ENCODE measurements around the gene NOXO1. TPM values are rescaled to one million over a fixed set of nuclear protein-coding genes. Genes with fewer than 3 reads are reported as not detected.

NOXO1 gene
- polyA plus RNA-seq, 2 donors, result 2.7 to 9.3 TPM

- WGBS, 2 donors, result 74 to 80% methylated on average over 34 of the region's 34 CpGs
- no peaks in the 10 kb centered on the region for H3K27me3 ChIP-seq (ENCODE audit: control insufficient read depth in 1 of 2, insufficient read depth in 2 of 2, low read length in 2 of 2)
- no peaks in the 10 kb centered on the region for H3K9me3 ChIP-seq (ENCODE audit: control insufficient read depth in 2 of 2, insufficient read depth in 1 of 2, low read depth in 1 of 2, low read length in 1 of 2)
- H3K4me3 ChIP-seq (ENCODE audit: low read depth in 1 of 2, low read length in 2 of 2), result no peak overlapping the region
- peaks cover 12 to 52% of the 10 kb centered on the region in 2 donors for H3K36me3 ChIP-seq (ENCODE audit: control insufficient read depth in 2 of 2, insufficient read depth in 2 of 2, low read length in 1 of 2)
- no peak overlapping the region for H3K27ac ChIP-seq (ENCODE audit: low read depth in 2 of 2, low read length in 1 of 2)
- H3K4me1 ChIP-seq (ENCODE audit: control insufficient read depth in 2 of 2, insufficient read depth in 2 of 2, low read length in 1 of 2), result peaks cover 16 to 41% of the 10 kb centered on the region in 2 donors
These were observed 23.7 kb upstream of the NOXO1 start for GRCh38 chr16:2004795-2005517.

GRCh38 chr16:2003827-2004641, 22.8 kb upstream of the NOXO1 start:
- H3K9me3 ChIP-seq (ENCODE audit: control insufficient read depth in 2 of 2, insufficient read depth in 1 of 2, low read depth in 1 of 2, low read length in 1 of 2), result no peaks in the 10 kb centered on the region
- peaks cover 16 to 43% of the 10 kb centered on the region in 2 donors for H3K4me1 ChIP-seq (ENCODE audit: control insufficient read depth in 2 of 2, insufficient read depth in 2 of 2, low read length in 1 of 2)
- peaks cover 15 to 61% of the 10 kb centered on the region in 2 donors for H3K36me3 ChIP-seq (ENCODE audit: control insufficient read depth in 2 of 2, insufficient read depth in 2 of 2, low read length in 1 of 2)
- 32 to 37% methylated on average over 30 to 36 of the region's 36 CpGs for WGBS, 2 donors
- peak overlapping the region in 1 of 2 donors; percentile 16 for H3K27ac ChIP-seq (ENCODE audit: low read depth in 2 of 2, low read length in 1 of 2)
- H3K4me3 ChIP-seq (ENCODE audit: low read depth in 1 of 2, low read length in 2 of 2), result no peak overlapping the region
- no peaks in the 10 kb centered on the region for H3K27me3 ChIP-seq (ENCODE audit: control insufficient read depth in 1 of 2, insufficient read depth in 2 of 2, low read length in 2 of 2)

- Histone ChIP-seq H3K27me3 (ENCODE audit: control insufficient read depth in 1 of 2, insufficient read depth in 2 of 2, low read length in 2 of 2) (no peaks in the 10 kb centered on the region), H3K4me3 (ENCODE audit: low read depth in 1 of 2, low read length in 2 of 2) (no peak overlapping the region), H3K9me3 (ENCODE audit: control insufficient read depth in 2 of 2, insufficient read depth in 1 of 2, low read depth in 1 of 2, low read length in 1 of 2) (no peaks in the 10 kb centered on the region), H3K27ac (ENCODE audit: low read depth in 2 of 2, low read length in 1 of 2) (no peak overlapping the region), H3K36me3 (ENCODE audit: control insufficient read depth in 2 of 2, insufficient read depth in 2 of 2, low read length in 1 of 2) (peaks cover 15 to 67% of the 10 kb centered on the region in 2 donors), H3K4me1 (ENCODE audit: control insufficient read depth in 2 of 2, insufficient read depth in 2 of 2, low read length in 1 of 2) (peaks cover 16 to 42% of the 10 kb centered on the region in 2 donors)
- 79 to 81% methylated on average over 8 of the region's 8 CpGs for WGBS, 2 donors
These were observed 22.1 kb upstream of the NOXO1 start for GRCh38 chr16:2003231-2003826.

GRCh38 chr16:2002406-2003230, 21.3 kb upstream of the NOXO1 start:
- peaks cover 12 to 35% of the 10 kb centered on the region in 2 donors for H3K4me1 ChIP-seq (ENCODE audit: control insufficient read depth in 2 of 2, insufficient read depth in 2 of 2, low read length in 1 of 2)
- no peak overlapping the region for H3K27ac ChIP-seq (ENCODE audit: low read depth in 2 of 2, low read length in 1 of 2)
- no peaks in the 10 kb centered on the region for H3K9me3 ChIP-seq (ENCODE audit: control insufficient read depth in 2 of 2, insufficient read depth in 1 of 2, low read depth in 1 of 2, low read length in 1 of 2)
- H3K4me3 ChIP-seq (ENCODE audit: low read depth in 1 of 2, low read length in 2 of 2), result no peak overlapping the region
- H3K27me3 ChIP-seq (ENCODE audit: control insufficient read depth in 1 of 2, insufficient read depth in 2 of 2, low read length in 2 of 2), result no peaks in the 10 kb centered on the region
- WGBS, 2 donors, result 92 to 93% methylated on average over 47 of the region's 47 CpGs
- peaks cover 15 to 71% of the 10 kb centered on the region in 2 donors for H3K36me3 ChIP-seq (ENCODE audit: control insufficient read depth in 2 of 2, insufficient read depth in 2 of 2, low read length in 1 of 2)

GRCh38 chr16:2001456-2002355, 20.4 kb upstream of the NOXO1 start:
- H3K36me3 ChIP-seq (ENCODE audit: control insufficient read depth in 2 of 2, insufficient read depth in 2 of 2, low read length in 1 of 2), result peaks cover 15 to 74% of the 10 kb centered on the region in 2 donors

GRCh38 chr16:2001035-2001434, 19.8 kb upstream of the NOXO1 start:
- 95 to 96% methylated on average over 19 of the region's 19 CpGs for WGBS, 2 donors
- Histone ChIP-seq H3K27ac (ENCODE audit: low read depth in 2 of 2, low read length in 1 of 2) (no peak overlapping the region), H3K9me3 (ENCODE audit: control insufficient read depth in 2 of 2, insufficient read depth in 1 of 2, low read depth in 1 of 2, low read length in 1 of 2) (no peaks in the 10 kb centered on the region), H3K4me3 (ENCODE audit: low read depth in 1 of 2, low read length in 2 of 2) (no peak overlapping the region), H3K4me1 (ENCODE audit: control insufficient read depth in 2 of 2, insufficient read depth in 2 of 2, low read length in 1 of 2) (peaks cover 5 to 25% of the 10 kb centered on the region in 2 donors), H3K36me3 (ENCODE audit: control insufficient read depth in 2 of 2, insufficient read depth in 2 of 2, low read length in 1 of 2) (peaks cover 15 to 70% of the 10 kb centered on the region in 2 donors), H3K27me3 (ENCODE audit: control insufficient read depth in 1 of 2, insufficient read depth in 2 of 2, low read length in 2 of 2) (no peaks in the 10 kb centered on the region)

More at GRCh38 chr16:2001456-2002355, 20.4 kb upstream of the NOXO1 start:
- H3K27ac ChIP-seq (ENCODE audit: low read depth in 2 of 2, low read length in 1 of 2), result no peak overlapping the region
- H3K9me3 ChIP-seq (ENCODE audit: control insufficient read depth in 2 of 2, insufficient read depth in 1 of 2, low read depth in 1 of 2, low read length in 1 of 2), result no peaks in the 10 kb centered on the region
- peaks cover 5 to 27% of the 10 kb centered on the region in 2 donors for H3K4me1 ChIP-seq (ENCODE audit: control insufficient read depth in 2 of 2, insufficient read depth in 2 of 2, low read length in 1 of 2)
- no peaks in the 10 kb centered on the region for H3K27me3 ChIP-seq (ENCODE audit: control insufficient read depth in 1 of 2, insufficient read depth in 2 of 2, low read length in 2 of 2)
- 96 to 97% methylated on average over 52 to 53 of the region's 53 CpGs for WGBS, 2 donors
- no peak overlapping the region for H3K4me3 ChIP-seq (ENCODE audit: low read depth in 1 of 2, low read length in 2 of 2)

GRCh38 chr16:1999866-2000514, 18.7 kb upstream of the NOXO1 start:
- 85 to 86% methylated on average over 27 to 28 of the region's 28 CpGs for WGBS, 2 donors
- no peaks in the 10 kb centered on the region for H3K27me3 ChIP-seq (ENCODE audit: control insufficient read depth in 1 of 2, insufficient read depth in 2 of 2, low read length in 2 of 2)
- H3K4me3 ChIP-seq (ENCODE audit: low read depth in 1 of 2, low read length in 2 of 2), result peak overlapping the region in 1 of 2 donors; percentile 13
- H3K36me3 ChIP-seq (ENCODE audit: control insufficient read depth in 2 of 2, insufficient read depth in 2 of 2, low read length in 1 of 2), result peaks cover 15 to 62% of the 10 kb centered on the region in 2 donors
- no peaks in the 10 kb centered on the region for H3K9me3 ChIP-seq (ENCODE audit: control insufficient read depth in 2 of 2, insufficient read depth in 1 of 2, low read depth in 1 of 2, low read length in 1 of 2)
- H3K27ac ChIP-seq (ENCODE audit: low read depth in 2 of 2, low read length in 1 of 2), result no peak overlapping the region
- H3K4me1 ChIP-seq (ENCODE audit: control insufficient read depth in 2 of 2, insufficient read depth in 2 of 2, low read length in 1 of 2), result peaks cover 5 to 18% of the 10 kb centered on the region in 2 donors
